Inflammatory macrophage treated with lipopolysaccharide for 4 hours (primary cell): ENCODE data around the gene CHERP.

Experiments
- DNase-seq: peaks from one replicate; pipeline ENCODE4 v3.0.0-alpha.2; 2020

Gene CHERP

DNA sequence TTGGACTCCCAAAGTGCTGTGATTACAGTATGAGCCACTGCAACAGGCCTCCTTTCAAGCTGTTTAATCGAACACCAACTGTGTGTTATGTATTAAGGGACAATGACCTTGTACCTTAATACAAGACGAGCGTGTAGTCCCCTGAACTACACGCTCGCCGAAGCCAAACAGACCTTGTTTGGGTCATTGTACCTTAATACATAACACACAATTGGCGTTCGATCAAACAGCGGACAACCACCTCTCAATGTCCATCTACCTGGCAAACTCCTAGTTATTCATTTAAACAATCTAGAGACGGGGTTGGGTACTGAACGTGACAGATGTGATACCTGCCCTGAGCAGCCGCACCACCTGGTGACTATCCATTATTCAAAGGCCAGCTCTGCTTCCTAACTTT is 1.3 kb downstream of the CHERP start:
- DNase-seq = no peak

DNA sequence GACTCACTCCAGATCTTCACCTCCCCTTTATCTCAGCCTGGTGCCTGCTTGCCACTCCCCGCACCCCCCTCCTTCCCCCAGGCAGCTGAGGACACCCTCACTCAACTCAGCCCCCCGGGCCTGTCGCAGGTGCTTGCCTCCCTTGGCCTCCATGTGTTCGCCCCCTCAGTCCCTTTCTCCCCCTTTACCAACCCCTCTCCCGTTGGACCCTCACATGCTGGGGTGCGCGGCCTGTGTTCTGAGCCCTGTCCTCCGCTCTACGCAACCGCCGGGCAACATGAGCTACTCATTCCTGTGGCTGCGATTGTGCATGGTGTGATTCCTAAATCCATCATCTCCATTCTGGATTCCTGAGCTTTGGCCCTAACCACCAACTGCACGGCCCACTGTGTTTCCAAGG is 5.1 kb downstream of the CHERP start:
- DNase-seq = no peak

DNA sequence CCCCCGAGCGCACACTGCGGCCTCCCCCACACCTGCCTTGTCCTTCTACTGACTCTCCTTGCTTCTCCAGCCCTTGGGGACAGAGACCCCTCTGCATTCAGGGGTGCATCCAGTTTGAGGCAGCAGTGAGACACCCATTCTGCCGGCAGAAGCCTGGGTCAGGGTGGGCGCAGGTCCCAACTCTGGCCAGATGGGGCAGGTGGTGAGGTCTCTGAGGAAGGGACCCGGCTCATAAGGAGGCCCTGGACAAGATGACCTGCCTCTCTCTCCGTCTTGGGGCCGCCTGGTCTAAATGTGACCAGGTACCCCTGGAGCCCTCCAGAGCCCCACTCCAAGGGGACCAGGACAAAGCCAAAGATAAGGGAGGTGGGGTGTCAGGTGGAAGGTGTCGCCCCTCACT is 6.1 kb downstream of the CHERP start:
- no peak for DNase-seq

DNA sequence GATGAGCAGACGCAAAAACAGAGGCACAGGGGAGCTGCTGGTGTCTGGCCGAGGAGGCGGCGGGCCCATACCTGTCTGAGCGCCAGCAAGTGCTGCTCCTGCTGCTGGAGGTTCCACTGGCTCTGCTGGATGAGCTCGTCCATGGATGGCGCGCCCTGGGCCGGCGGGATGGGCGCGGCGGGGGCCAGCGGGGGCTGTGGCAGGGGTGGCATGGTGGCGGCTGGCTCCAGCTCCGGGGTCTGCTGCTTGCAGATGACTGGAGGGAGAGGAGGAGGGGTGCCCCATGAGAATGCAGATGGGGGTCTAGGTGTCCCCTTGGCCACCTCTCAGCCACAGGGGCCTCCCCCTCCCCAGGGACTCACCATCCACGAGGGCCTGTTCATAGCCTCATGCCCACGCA is 6.9 kb downstream of the CHERP start:
- DNase-seq = no peak

DNA sequence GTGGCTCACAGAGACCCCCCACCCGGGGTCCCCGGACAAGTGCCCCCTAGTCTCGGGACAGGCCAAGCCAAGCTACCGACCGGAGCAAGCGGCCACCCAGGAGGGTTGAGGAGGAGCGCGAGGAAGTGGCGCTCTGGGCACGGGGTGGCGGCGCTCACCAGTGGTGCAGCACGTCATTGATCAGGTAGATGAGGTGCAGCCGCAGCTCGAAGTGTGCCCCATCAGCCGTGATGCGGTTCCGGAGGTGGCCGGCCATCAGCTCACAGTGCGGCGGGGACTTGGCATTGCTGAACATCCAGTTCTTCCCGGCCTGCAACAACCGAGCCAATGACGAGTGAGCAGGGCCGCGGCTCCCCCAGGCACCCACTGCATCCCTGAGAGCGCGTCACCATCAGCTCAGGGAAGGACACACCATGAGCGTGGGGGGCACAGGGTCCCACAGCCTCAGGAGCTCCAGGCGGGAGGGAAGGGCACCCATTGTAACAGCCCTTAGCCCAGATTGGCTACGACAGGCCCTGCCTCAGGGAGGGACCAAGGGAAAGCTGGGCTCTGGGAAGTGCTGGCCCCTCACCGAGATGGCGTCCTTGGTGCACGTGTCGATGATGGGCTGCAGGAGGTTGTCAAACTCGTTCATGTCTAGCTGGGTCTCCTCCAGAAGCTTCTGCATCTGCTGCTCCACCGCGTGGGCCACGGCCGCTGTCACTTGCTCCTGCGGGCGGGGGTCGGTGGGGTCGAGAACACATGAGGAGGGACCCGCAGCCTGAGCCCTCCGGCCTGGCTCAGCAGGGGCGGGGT is 9.6 kb downstream of the CHERP start:
- no peak for DNase-seq

DNA sequence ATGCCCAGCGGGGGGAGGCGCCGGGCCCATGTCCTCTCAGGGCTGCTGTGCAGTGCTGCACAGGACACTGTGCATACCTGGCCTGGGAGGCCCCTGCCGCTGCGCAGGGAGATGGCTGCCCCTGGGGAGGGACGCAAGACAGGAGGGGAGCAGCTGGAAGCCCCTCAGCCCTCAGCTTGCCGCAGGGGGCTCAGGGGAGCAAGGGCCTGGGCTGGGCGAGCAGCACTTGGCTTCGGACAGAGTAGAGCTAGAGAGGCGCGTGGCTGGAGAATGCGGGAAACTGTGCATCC is 10.9 kb downstream of the CHERP start:
- DNase-seq = no peak

DNA sequence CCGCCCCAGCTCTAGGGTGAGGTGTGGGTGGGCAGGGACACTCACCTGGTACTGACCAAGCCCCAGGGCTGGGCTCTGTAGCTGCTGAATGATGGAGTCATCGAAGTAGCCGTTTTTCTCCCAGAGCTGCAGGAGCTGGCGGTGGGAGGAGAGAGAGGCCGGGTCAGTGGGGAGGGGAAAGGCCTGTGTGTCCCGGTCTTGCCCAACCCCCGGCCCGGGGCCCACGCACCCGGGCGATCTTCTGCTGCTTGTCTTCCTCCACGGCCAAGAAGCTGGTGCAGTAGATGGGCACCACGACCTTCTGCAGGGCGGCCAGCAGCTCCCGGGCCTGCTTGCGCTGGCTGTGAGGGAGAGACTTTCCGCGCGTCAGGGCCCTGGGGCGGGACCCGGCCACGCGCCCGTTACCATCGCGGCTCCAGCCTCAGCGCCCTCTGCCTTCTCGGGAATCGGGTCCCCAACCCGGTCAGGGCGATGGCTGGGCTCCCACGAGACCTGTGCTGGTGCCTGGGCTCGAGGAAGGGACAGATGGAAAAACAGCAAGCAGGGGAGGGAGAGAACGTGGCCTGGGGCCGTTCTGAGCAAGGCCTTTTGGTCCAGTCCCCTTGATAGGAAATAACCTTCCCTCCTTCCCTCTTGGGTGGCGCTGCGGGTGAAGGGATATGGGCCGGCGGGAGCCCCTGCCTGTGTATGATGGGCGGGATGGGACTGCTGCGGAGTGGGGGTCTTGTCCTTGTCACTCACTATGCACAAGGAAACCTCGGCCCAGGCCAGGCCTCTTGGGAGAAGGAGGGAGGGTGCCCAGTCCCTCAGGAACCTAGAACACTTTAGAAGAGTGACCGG is 11.5 kb downstream of the CHERP start:
- no peak for DNase-seq

DNA sequence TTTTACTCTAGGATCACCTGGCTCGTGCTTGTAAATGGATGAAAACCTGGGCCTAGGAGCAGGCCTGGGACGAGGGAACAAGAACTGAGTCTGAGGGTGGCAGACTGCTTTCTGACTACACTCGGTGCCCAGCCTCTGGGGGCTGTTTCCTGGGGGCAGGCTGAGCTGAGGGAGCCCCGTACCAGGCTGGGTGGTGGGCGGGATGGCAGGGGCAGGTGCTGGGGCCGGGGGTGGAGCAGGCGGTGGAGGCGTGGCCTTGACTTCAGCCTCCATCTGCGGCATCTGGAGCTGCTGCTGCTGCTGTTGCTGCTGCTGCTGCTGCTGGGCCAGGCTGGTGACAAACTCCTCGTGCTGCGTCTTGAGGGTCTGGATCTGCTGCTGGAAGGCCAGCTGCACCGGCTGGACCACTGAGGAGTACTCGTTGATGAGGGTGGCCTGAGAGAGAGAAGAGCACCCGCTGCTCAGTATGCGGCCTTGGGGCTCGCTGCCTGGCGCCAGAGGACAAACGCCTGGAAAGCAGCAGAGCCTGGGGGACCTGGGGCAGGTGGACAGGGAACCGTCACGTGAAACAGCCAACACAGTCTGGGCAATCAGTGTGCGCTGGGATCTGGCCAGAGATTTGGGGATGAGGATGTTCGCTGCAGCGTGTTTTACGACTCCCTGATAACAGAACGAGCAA is 12.6 kb downstream of the CHERP start:
- no peak for DNase-seq

DNA sequence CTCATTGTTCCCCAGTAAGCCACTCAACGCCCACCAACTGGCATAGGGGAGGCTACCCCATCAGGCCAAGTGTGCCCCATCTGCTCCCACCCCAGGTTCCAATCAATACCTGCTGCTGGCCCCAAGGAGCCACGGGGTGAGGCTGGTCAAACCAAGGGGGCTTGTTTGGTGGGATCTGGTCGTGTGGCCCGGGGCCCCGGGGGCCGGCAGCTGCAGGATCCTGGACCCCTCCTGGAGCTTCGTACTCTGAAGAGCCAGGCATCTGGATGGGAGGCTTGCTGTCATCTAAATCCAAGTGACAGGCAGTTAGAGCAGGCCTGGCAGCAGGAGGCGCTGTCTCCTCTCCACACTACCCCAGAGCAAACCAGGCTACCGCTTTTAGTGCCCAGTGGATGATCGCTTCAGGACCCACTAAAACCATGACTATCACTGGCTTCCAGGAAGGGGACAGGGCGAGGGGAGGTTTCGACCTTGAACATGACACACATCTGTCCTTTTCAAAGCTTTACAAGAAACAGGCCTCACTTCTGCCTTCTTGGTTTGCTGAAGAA is 14.2 kb downstream of the CHERP start:
- DNase-seq = peak; percentile 23

DNA sequence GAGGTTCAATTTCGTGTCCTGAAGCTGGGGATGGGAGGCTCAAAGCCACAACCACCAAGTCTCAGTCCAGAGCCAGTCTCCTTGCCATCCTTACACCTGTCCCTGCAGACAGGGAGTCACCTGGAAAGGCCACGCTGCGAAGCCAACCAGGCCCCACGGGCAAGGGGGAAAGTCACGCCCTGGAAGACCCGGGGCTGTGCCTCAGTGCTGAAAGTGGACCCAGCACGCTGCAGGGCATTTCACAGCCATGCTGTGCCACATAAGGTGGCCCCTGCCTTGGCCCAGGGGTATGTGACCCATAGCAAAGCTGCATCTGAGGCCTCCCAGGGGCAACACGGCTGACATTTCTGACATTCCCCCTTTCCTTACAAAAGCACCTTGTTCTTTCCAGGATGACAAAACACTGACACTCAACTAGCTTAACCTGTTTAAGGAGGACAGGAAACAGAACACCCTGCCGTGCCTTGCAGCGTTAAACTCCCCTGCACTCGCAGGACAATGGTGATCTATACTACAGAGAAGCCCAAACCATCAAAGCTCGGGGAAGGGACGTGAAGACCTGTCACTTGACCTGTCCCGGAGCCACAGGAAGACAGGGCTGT is 14.8 kb downstream of the CHERP start:
- no peak for DNase-seq

DNA sequence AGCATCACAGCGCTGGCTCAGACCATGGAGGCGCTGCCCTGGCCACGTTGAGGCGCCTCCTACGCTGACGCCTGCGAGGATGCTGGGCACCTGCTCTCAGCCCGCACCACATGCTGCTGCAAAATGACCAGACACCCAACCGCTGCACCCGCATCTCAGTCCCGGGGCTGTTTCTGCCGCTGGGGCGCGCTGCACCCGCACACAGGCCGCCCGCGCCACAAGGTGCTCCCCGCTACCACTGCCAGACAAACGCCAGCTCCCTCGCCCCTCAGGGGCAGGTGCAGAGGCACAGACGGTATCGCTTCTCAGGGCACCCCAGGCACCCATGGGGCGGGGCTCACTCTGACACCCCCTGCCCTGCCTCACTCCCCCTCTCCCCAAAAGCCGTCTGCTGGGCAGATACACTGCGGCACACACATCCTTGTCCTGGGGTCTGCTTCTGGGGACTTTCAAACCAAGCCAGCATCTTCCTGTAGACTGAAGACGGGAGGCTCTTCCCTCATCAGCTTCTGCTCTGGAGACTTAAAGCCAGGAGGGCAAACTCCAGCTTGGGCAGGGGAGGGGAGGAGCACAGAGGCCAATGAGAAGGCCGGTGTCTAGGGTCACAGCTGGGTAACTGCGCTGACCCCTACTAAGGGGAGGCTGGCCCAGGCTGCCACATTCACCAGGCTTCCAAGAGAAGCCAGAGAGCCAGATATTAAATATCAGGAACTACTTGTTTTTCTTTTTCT is 16.3 kb downstream of the CHERP start:
- no peak for DNase-seq

DNA sequence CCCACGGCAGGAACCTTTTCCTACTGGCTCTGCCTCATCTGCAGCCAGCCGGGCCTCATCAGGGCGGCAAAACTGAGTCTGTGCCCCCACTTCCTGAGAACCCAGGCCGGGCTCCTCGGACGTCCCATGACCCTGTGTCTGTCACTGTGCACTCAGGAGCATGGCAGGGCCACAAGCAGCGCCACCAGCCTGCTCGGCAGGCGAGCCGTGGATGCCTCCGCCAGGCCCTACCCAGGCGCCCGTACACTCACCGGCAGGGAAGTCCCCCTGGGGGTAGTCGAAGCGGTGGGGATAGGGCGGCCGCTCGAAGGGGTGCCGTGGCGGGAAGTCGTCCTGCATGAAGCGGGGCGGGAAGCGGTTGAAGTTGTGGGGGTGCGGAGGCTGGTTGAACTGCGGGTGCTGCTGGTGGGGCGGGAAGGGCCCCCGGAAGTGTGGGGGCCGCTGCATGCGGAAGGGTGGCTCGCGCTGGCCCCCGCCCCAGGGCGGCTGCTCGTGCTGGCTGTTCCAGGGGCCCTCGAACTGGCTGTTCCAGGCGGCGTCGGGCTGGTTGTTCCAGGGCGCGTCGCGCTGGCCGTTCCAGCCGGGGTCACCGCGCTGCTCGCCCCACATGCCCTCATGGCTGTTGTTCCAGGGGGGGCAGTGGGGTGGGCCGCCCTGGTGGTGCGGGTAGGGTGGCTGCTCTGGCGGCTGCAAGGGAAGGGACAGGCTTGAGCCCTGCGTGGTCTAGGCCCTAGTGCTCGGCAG is 17.1 kb downstream of the CHERP start:
- DNase-seq = no peak

DNA sequence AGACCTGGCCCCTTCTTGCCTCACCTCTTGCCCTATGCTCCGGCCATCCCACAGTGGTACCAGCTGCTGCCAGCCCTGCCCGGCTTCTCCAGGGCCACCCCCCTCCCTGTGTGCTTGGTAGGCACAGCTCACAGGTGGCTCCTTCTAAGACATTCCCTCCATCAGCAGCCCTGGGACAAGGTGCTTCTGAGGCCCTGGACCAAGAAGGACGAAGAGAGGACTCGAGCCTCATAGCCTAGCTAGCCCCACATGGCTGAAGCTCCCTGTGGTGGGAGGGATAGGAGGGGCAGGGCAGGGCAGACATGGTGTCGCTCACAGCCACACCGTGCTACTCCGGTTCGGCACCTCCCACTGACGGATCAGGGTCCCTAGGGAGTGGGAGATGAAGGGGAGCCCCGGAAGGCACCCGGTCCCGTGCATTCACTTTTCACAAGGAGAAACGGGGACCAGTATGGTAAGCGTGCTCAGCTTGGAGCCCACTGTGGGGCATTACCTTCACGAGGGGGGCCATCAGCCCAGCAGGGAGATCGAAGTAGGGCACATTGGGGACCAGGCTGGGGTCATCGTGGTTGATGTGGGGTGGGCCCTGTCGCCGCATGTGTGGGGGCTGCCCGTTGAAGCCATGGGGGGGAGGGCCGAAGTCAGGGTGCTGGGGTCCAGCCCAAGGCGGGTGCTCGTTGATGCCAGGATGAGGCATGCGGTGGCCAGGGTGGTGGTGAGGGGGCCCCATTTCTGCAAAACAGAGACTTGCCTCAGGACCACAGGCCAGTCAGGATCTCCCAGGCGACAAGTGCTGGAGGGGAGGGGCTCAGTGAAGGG is 19.5 kb downstream of the CHERP start:
- no peak for DNase-seq

DNA sequence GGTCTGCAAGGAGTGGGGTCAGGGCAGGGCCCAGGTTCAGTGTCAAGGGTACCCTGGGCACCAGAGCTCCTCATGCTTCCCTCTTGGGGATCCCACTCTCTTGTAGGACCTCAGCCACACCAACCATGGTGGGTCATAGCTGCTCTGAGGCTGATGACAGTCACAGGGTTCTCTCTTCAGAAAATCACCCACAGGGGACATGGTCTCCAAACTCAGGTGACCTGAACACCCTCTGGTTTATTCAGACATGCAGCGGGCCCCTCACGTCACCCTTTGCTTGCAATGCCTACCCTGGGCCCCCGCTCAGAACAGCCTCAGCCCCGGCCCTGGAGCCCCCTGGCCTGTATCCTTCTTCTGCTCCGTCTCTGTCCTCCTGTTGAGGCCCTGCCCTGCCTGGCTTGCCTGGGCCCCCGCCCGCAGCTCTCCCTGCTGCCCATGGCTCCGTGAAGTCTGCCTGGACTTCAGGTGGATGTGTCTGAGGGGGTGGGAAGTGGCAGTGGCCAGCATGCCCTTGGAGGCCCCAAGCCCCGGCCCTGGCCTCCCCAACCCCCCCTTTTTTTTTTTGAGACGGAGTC is 20.4 kb downstream of the CHERP start:
- no peak for DNase-seq

DNA sequence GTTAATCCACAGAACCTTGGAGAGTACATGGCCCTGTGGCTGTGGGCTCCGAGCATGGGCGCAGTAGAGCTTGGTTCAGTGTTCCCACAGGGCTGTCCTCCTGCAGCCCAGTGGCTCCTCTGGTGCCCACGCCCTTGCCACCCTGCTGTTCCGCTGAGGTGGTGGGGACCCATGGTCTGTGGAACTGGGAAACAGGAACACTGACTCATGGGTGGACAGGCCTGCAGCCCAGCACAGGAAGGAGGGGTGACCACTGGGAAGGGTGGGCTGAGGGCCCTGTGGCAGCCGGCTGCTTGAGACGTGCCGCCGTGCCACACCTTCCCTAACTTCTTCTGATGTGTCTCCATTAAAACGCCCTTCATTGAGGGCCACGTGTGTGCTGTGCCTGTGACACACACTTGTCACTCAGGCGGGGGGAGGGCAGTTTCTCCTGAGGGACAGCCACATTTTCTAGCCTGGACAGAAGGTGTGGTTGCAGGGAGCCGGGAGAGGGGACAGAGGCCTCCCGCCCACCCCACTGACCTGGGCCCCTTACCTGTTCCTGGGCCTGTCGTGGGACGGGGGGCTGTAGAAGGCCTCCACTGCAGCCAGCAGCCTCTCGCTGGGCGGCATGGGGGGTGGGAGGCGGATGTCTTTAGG is 21.1 kb downstream of the CHERP start:
- no peak for DNase-seq

DNA sequence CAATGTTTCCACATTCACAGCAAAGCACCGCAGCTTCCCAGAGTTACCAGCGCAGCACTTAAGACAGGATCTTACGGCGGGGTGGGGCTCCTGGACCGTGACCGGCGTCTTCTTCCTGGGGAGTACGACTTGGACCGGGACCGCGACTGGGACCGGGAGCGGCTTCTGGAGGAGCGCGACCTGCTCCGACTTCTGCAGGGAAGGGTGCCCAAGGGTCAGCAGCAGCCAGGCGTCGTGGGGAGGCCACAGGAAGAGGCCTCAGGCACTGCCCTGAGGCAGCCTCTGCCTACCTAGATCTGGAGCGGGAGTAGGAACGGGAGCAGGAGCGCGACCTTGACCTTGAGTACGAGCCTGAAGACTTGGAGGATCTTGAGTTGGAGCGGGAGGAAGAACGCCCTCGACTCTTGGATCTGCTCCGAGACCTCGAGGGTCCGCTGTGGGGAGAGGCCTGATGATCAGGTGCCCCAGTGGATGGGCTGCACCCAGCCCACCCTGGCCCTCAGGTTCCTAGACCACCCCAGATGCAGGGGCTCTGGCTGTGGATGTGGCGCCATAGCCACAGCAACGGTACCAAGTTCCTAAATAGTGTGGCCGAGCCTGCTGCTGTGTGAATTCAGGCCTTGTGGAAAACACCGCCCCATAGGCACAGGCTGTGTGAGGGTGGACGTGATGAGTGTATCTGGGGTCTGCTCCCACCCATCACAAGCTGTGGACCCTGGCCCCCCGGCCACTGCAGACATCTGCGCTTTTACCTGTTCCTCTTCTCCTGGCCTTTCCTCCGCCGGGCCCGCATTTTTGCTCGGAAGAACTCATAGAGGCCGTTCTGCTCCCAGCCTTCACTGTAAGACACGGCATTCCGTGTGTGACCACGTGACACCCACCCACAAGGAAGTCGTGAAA is 21.9 kb downstream of the CHERP start:
- DNase-seq = no peak

DNA sequence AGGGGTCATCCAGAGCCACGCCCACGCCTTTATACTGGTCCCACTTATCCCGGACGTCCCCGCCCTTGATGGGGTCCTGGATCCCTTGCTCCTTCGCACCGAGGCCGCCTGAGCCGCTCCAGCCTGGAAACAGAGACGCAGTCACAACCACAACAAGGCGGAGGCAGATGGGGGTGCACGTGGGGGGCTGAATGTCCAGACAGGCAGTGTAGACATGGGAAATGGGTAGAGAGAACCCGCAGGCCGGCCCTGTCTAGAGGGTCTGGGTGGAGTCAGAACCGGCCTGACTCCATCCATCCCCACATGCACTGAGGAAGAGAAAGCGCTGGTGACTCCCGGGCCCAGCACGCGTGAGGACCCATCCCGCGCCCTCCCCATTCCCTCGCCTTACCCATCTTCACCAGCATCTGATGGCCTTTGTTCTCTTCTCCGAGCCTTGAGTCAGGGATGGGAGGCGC is 23.0 kb downstream of the CHERP start:
- no peak for DNase-seq

DNA sequence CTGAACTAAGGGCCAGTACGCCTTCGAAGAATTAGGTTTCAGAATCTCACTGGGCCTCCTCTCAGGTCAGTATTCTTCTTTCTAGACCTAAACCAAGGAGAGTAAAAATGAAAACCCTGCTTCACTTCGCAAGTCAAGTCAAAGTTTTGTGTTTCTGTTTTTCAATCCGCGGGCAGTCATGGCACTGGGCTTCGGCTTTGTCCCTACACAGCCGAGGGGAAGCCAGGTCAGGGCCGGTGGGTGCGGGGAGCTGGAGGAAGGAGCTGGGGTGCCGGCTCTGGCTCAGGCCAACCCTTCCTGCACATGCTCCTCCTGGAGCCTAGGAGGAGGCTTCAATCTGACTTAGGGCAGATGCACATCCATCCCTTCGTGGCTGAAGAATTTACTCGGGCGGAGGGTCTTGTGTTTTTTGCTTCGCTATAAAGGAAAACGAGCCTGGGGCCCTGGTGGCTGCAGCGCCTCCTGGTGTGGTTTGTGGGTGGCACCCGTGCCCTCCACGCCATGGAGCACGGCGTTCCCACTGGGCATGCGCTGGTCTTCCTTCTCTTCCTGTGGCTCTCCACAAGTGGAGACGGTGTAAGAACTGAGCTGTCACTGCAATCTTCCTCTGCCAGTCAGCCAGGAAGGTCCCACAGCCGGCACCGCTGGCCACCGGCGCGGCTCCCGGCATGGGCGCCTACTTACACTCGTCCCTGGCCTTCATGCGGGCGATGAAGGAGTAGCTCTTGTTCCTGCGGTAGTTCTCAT is 23.6 kb downstream of the CHERP start:
- no peak for DNase-seq
